Measurements from ENCODE around the gene TRIML1. TPM values are rescaled to one million over a fixed set of nuclear protein-coding genes. Genes with fewer than 3 reads are reported as not detected.

The TRIML1 gene
- total RNA-seq, 4 donors from 2014 or later = not detected

DNA sequence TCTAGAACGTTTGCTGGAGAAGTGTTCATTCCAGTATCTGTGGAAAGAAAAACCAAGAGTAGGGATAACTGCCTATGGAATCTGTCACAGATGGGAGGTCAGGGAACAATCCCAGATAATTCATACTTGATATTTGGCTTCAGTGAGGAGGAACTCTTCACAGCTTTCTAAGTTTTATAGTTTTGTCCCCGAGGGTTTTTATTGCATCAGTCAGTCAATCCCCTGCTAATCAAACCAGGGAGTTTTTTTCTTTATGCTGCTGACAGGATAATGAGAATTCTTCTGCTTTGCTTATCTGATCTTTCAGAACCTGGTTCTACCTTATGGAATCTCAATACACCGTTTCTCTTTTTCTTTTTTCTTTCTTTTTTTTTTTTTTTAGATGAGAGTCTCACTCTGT is 29.2 kb upstream of the TRIML1 start:
- H3K9me3 ChIP-seq = peaks cover 0 to 5% (median 4%) of the 10 kb centered on the region in 3 donors
- intact Hi-C loops (cut with DNase I) = no loop called here
- no peak overlapping the region for H3K27ac ChIP-seq
- no peaks in the 10 kb centered on the region for H3K27me3 ChIP-seq
- H3K36me3 ChIP-seq = no peaks in the 10 kb centered on the region
- no peak for DNase-seq
- WGBS, 2 donors = 25 to 26% methylated on average over 3 of the region's 3 CpGs
- TF ChIP-seq, protein P1, sequence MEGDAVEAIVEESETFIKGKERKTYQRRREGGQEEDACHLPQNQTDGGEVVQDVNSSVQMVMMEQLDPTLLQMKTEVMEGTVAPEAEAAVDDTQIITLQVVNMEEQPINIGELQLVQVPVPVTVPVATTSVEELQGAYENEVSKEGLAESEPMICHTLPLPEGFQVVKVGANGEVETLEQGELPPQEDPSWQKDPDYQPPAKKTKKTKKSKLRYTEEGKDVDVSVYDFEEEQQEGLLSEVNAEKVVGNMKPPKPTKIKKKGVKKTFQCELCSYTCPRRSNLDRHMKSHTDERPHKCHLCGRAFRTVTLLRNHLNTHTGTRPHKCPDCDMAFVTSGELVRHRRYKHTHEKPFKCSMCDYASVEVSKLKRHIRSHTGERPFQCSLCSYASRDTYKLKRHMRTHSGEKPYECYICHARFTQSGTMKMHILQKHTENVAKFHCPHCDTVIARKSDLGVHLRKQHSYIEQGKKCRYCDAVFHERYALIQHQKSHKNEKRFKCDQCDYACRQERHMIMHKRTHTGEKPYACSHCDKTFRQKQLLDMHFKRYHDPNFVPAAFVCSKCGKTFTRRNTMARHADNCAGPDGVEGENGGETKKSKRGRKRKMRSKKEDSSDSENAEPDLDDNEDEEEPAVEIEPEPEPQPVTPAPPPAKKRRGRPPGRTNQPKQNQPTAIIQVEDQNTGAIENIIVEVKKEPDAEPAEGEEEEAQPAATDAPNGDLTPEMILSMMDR (IDR thresholded peaks at IDR 0.05) = no peak
- TF ChIP-seq POLR2A (IDR thresholded peaks at IDR 0.05) = no peak
- no peaks in the 10 kb centered on the region for H3K4me1 ChIP-seq
- H3K4me3 ChIP-seq = no peak overlapping the region

DNA sequence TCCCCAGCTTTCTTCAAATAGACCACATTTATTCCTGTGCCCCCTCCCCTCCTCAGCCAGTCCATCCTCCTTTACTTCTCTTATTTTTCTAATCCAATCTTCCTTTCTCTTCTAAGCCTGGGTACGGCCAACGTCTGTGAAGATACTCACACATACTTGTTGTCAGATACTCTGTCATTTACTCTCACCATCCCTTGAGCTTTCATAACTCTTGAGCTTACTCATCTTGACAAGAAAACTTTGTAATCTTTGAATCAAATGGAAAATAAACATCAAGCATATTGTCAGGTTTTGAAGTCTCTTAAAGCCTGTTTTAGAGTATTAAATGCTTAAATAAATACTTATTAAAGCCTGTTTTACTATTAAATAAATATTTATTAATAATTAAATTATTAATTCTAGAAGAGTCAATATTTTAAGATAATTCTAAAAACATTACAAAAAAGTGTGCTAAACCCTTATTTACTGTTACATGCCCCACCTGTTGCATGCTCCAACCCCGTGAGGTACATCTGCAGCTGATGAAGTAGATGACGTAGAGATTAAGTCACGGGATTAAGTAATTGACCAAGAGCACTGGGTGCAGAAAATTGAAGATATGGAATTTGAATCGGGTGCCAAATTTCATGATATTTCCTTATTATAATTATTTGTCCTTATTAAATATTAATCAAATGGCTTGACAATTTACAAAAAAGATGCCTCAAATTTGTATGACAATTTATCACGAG is 28.3 kb upstream of the TRIML1 start:
- Histone ChIP-seq H3K36me3 (no peaks in the 10 kb centered on the region), H3K27ac (no peak overlapping the region), H3K9me3 (peaks cover 0 to 5% (median 4%) of the 10 kb centered on the region in 3 donors), H3K4me1 (no peaks in the 10 kb centered on the region), H3K4me3 (no peak overlapping the region), H3K27me3 (no peaks in the 10 kb centered on the region)
- WGBS, 2 donors = 54 to 62% methylated on average over 7 of the region's 7 CpGs
- intact Hi-C loops (cut with DNase I) = no loop called here
- TF ChIP-seq POLR2A (IDR thresholded peaks at IDR 0.05) = no peak
- TF ChIP-seq, protein P1 (IDR thresholded peaks at IDR 0.05) = no peak
- no peak for DNase-seq

DNA sequence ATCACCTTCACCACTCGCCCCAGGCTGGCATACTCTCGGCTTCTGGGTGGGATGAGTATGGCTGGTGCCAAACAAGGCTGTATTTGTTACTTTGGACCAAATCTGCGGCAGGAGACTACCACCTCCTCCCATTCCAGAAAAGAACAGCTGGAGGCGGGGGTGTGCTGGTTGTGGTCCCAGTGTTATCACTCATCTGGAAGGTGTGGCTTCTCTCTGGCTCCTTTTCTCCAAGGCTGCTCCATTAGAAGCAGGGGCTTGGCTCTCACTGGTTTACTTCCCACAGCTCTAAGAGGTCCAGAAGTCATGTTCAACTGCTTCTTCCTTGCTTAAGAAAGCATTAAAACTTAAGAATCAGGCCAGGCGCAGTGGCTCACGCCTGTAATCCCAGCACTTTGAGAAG is 27.3 kb upstream of the TRIML1 start:
- Histone ChIP-seq H3K4me3 (no peak overlapping the region), H3K36me3 (no peaks in the 10 kb centered on the region), H3K27me3 (no peaks in the 10 kb centered on the region), H3K9me3 (no peaks in the 10 kb centered on the region), H3K4me1 (no peaks in the 10 kb centered on the region), H3K27ac (no peak overlapping the region)
- TF ChIP-seq POLR2A (IDR thresholded peaks at IDR 0.05) = no peak
- TF ChIP-seq, protein P1 (IDR thresholded peaks at IDR 0.05) = no peak
- DNase-seq = no peak
- intact Hi-C loops (cut with DNase I) = no loop called here
- 64 to 71% methylated on average over 4 to 6 of the region's 6 CpGs for WGBS, 2 donors

DNA sequence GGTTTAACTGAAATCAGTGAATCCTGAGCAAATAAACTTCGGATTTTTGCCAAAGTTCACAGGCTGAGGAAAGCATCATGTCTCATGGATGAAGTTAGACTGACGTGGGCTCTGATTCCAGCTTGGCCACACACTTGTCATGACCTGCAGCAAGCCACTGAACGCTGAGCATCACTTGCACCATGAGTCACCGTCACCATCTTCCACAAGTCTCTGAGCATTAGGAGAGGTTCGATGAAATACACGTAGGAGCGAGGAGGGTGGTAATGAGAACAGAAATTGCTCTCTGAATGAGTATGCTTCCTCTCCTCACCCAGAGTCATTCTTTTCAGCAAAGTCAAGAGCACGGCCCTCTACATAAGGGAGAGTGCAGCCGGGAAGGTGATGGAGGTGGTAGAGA is 26.1 kb upstream of the TRIML1 start:
- TF ChIP-seq, protein P1 (IDR thresholded peaks at IDR 0.05) = no peak
- no peak for TF ChIP-seq POLR2A (IDR thresholded peaks at IDR 0.05)
- WGBS, 2 donors = 34 to 55% methylated on average over 9 of the region's 9 CpGs
- no peaks in the 10 kb centered on the region for H3K9me3 ChIP-seq

DNA sequence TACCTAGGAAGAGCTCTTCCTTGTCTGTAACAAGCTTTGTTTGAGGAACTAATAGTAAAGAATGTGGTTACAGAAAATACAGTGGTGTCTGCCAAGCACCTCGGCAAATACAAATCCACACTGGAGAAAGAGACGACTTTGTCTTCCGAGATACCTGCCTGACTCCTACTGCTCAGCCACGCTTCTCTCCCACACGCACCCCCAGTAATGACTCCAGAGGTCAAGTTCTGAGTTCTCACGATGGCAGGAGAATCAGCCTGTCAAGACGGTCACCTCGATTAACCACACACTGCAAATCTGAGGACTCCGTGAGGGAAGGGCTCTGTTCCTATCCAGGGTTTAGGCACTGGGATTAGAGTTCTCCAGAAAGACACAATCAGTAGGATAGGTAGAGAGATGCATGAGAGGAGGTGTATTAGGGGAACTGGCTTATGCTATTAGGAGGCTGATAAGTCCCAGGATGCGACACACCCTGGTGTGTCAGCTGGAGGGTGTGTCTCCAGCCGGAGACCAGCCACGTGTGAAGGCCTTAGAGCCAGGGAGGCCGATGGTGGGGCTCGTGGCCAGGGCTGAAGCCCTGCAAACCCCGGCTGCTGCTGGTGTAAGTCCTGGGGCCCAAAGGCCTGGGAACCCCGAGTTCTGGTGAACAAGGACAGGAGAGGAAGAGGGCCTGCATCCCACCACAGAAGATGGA is 21.5 kb upstream of the TRIML1 start:
- Histone ChIP-seq H3K36me3 (no peaks in the 10 kb centered on the region), H3K4me1 (no peaks in the 10 kb centered on the region), H3K27ac (no peak overlapping the region), H3K9me3 (no peaks in the 10 kb centered on the region), H3K27me3 (no peaks in the 10 kb centered on the region), H3K4me3 (no peak overlapping the region)
- TF ChIP-seq, protein P1 (IDR thresholded peaks at IDR 0.05) = no peak
- no peak for TF ChIP-seq POLR2A (IDR thresholded peaks at IDR 0.05)
- no peak for DNase-seq
- 74 to 80% methylated on average over 15 to 16 of the region's 16 CpGs for WGBS, 2 donors
- intact Hi-C loops (cut with DNase I) = no loop called here

More for the DNA sequence above, 26.1 kb upstream of the TRIML1 start:
- intact Hi-C loops (cut with DNase I) = no loop called here
- no peaks in the 10 kb centered on the region for H3K27me3 ChIP-seq
- H3K4me1 ChIP-seq = no peaks in the 10 kb centered on the region
- no peak for DNase-seq
- H3K4me3 ChIP-seq = no peak overlapping the region
- H3K36me3 ChIP-seq = no peaks in the 10 kb centered on the region
- H3K27ac ChIP-seq = no peak overlapping the region

Data from esophagus squamous epithelium (tissue), 5 donors.